GM21737 (cell line): Measurements from ENCODE around the gene FAM153A.
"Not testable (repeated sequence)": the region's sequence is repeated elsewhere in the genome, so short reads cannot be mapped to it uniquely, and the experiment has no call there.

Experiments used
- ATAC-seq: cut with Tn5 transposase; IDR thresholded peaks from one replicate; pipeline ENCODE4 v1.9.1; 2021; ENCODE audit warnings: mild to moderate bottlenecking, moderate library complexity; ENCODE audit not compliant: unreplicated experiment

Gene FAM153A

GRCh38 chr5:177747354-177747753 lies 35.3 kb downstream of the FAM153A start:
- ATAC-seq = not testable (repeated sequence)

GRCh38 chr5:177724858-177725257 lies 57.8 kb downstream of the FAM153A start:
- not testable (repeated sequence) for ATAC-seq

- ATAC-seq = not testable (repeated sequence)
Measured at GRCh38 chr5:177723831-177724485, 58.7 kb downstream of the FAM153A start.

GRCh38 chr5:177722829-177723228 lies 59.9 kb downstream of the FAM153A start:
- ATAC-seq = not testable (repeated sequence)

GRCh38 chr5:177719989-177720388 lies 62.7 kb downstream of the FAM153A start:
- ATAC-seq = not testable (repeated sequence)

GRCh38 chr5:177715423-177715822 lies 67.3 kb downstream of the FAM153A start:
- not testable (repeated sequence) for ATAC-seq

- not testable (repeated sequence) for ATAC-seq
Measured at GRCh38 chr5:177696100-177696499, 86.6 kb downstream of the FAM153A start.

GRCh38 chr5:177695356-177695930 lies 87.3 kb downstream of the FAM153A start:
- ATAC-seq = not testable (repeated sequence)

- not testable (repeated sequence) for ATAC-seq
Measured at GRCh38 chr5:177694518-177694835, 88.2 kb downstream of the FAM153A start.

GRCh38 chr5:177693671-177694517 lies 88.8 kb downstream of the FAM153A start:
- ATAC-seq = not testable (repeated sequence)

GRCh38 chr5:177692969-177693368 lies 89.7 kb downstream of the FAM153A start:
- ATAC-seq = not testable (repeated sequence)

GRCh38 chr5:177692507-177692906 lies 90.2 kb downstream of the FAM153A start:
- ATAC-seq = not testable (repeated sequence)

- not testable (repeated sequence) for ATAC-seq
Measured at GRCh38 chr5:177689011-177689610, 93.6 kb downstream of the FAM153A start.

- not testable (repeated sequence) for ATAC-seq
Measured at GRCh38 chr5:177688091-177688490, 94.6 kb downstream of the FAM153A start.

- not testable (repeated sequence) for ATAC-seq
Measured at GRCh38 chr5:177681920-177682319, 100.8 kb downstream of the FAM153A start.
